Measurements from ENCODE around the gene SLC9A1. TPM values are rescaled to one million over a fixed set of nuclear protein-coding genes. Genes with fewer than 3 reads are reported as not detected.
A peak's percentile ranks its signal among the peaks of the same experiment; 100 is the strongest.

The SLC9A1 gene
- total and polyA plus RNA-seq, 2 of the 8 experiments (the other 6 are each of a cell fraction or from before 2014, with no cell fraction given) = 11.3 to 25.1 TPM

GRCh38 chr1:27136236-27136551 lies 18.7 kb downstream of the SLC9A1 start:
- H2AFZ ChIP-seq (ENCODE audit: low read length) = no peak overlapping the region
- no peak overlapping the region for H3K4me3 ChIP-seq (ENCODE audit: extremely low read depth in 1 of 4, insufficient read depth in 2 of 4, low read depth in 3 of 4, low read length in 4 of 4)
- H3K9ac ChIP-seq (replicated peaks in 1 of 4; ENCODE audit: extremely low read depth in 1 of 4, low read depth in 3 of 4, low read length in 3 of 4) = no peak overlapping the region
- FAIRE-seq = no peak
- no peak overlapping the region for H3K23ac ChIP-seq (ENCODE audit: insufficient read length)
- H2BK12ac ChIP-seq (ENCODE audit: low read depth, low read length) = no peak overlapping the region
- H3K79me1 ChIP-seq (ENCODE audit: low read depth, low read length) = peaks cover 16% of the 10 kb centered on the region
- peaks cover 0 to 17% (median 11%) of the 10 kb centered on the region in 4 experiments; a peak in 6 of 7 replicates for H3K4me1 ChIP-seq (replicated peaks in 1 of 4; ENCODE audit: control insufficient read depth in 3 of 4, insufficient read depth in 4 of 4, low read length in 3 of 4)
- H2BK120ac ChIP-seq (replicated peaks; ENCODE audit: low read depth, low read length) = no peak overlapping the region
- H2BK20ac ChIP-seq (ENCODE audit: low read length) = no peak overlapping the region
- no peak overlapping the region for H3K56ac ChIP-seq (replicated peaks; ENCODE audit: insufficient read length, low read depth, low read length)
- ChIA-PET POLR2A (ENCODE audit: partially characterized antibody) (interaction anchor here (0.6 to 14.5 kb wide), 5 partner anchors 9 to 35 kb away, joined by 3 to 257 read pairs (median 3); partner anchors contain the start of gene SLC9A1), CTCF (ENCODE audit: partially characterized antibody) (interaction anchor here (0.5 to 15.3 kb wide), 28 partner anchors 8 to 441 kb away, joined by 3 to 166 read pairs (median 5); partner anchors contain the start of gene SLC9A1)
- no peak overlapping the region for H4K5ac ChIP-seq (ENCODE audit: insufficient read length, low read depth, low read length)
- H3K23me2 ChIP-seq (ENCODE audit: low read depth, low read length) = no peaks in the 10 kb centered on the region
- no peaks in the 10 kb centered on the region for H3K36me3 ChIP-seq (ENCODE audit: control insufficient read depth in 2 of 4, insufficient read depth in 4 of 4, low read length in 3 of 4)
- no peak overlapping the region for H3K27ac ChIP-seq (ENCODE audit: low read depth, low read length)
- DNase-seq (ENCODE audit: low read depth in 1 of 2, low spot score in 2 of 2) = peak in 1 of 2 experiments; percentile 60
- no peak overlapping the region for H2AK5ac ChIP-seq (ENCODE audit: low read depth, low read length)
- no peak overlapping the region for H3K4ac ChIP-seq (replicated peaks; ENCODE audit: insufficient read length, low read depth, low read length)
- H2BK5ac ChIP-seq (ENCODE audit: low read depth, low read length) = no peak overlapping the region; the same call in 1 of the 2 replicates
- H3K79me2 ChIP-seq (ENCODE audit: control insufficient read depth in 1 of 2, insufficient read depth in 2 of 2, low read length in 2 of 2) = peaks cover 0 to 11% of the 10 kb centered on the region in 2 experiments; a peak in 2 of 4 replicates
- no peak overlapping the region for H2BK15ac ChIP-seq (ENCODE audit: low read length)
- peak overlapping the region in 1 of 2 experiments; percentile 41; a peak in 1 of 4 replicates for H3K4me2 ChIP-seq (ENCODE audit: insufficient read depth in 1 of 2, low read depth in 2 of 2, low read length in 2 of 2)
- no peak overlapping the region for H3K14ac ChIP-seq (ENCODE audit: insufficient read length)
- TF ChIP-seq GTF2F1 (IDR thresholded peaks at IDR 0.05; ENCODE audit: borderline replicate concordance, low read depth, low read length) (no peak), RAD21 (IDR thresholded peaks at IDR 0.05 in 1 of 2, conservative IDR thresholded peaks at IDR 0.05 in 1 of 2; ENCODE audit: low read depth in 2 of 2, low read length in 2 of 2) (no peak), POLR2AphosphoS5 (IDR thresholded peaks at IDR 0.05; ENCODE audit: low read depth, low read length) (no peak), MAFK (IDR thresholded peaks at IDR 0.05; ENCODE audit: low read depth, low read length) (no peak), YY1 (IDR thresholded peaks at IDR 0.05; ENCODE audit: low read depth, low read length) (no peak)
- TF ChIP-seq, protein P1, sequence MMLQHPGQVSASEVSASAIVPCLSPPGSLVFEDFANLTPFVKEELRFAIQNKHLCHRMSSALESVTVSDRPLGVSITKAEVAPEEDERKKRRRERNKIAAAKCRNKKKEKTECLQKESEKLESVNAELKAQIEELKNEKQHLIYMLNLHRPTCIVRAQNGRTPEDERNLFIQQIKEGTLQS (IDR thresholded peaks at IDR 0.05; ENCODE audit: insufficient read depth, low read depth, low read length) = no peak
- 64% methylated on average over 3 of the region's 3 CpGs; no CpG with 5 or more reads in 1 of the 2 experiments for WGBS, 2 experiments (ENCODE audit: extremely low coverage in 1 of 2, insufficient coverage in 1 of 2, insufficient read length in 1 of 2, insufficient replicate concordance in 2 of 2, low coverage in 1 of 2, low lambda C conversion rate in 2 of 2, missing lambda C conversion rate in 1 of 2)
- peaks cover 0 to 4% of the 10 kb centered on the region in 2 experiments for H4K20me1 ChIP-seq (replicated peaks in 1 of 2; ENCODE audit: control insufficient read depth in 1 of 2, insufficient read depth in 2 of 2, low read length in 2 of 2)
- H3K18ac ChIP-seq (ENCODE audit: extremely low read depth, low read length) = peak overlapping the region; percentile 1; the same call in 1 of the 2 replicates
- no peak overlapping the region for H4K91ac ChIP-seq (replicated peaks; ENCODE audit: insufficient read length, low read length)
- no peaks in the 10 kb centered on the region for H3K27me3 ChIP-seq (replicated peaks in 1 of 4; ENCODE audit: control insufficient read depth in 3 of 4, extremely low read depth in 1 of 4, insufficient read depth in 3 of 4, low read length in 3 of 4)
- H4K8ac ChIP-seq (ENCODE audit: extremely low read depth, insufficient read depth, low read length) = no peak overlapping the region
- no peaks in the 10 kb centered on the region for H3K9me3 ChIP-seq (ENCODE audit: insufficient read depth in 2 of 2, low read depth in 1 of 2, low read length in 1 of 2)

Measured in H1 (cell line).